Measurements from ENCODE around the gene PMS1. TPM values are rescaled to one million over a fixed set of nuclear protein-coding genes. Genes with fewer than 3 reads are reported as not detected.
A peak's percentile ranks its signal among the peaks of the same experiment; 100 is the strongest.

PMS1 gene
- total RNA-seq, 4 donors from 2014 or later = 13.6 to 47.0 (median 14.5) TPM

DNA sequence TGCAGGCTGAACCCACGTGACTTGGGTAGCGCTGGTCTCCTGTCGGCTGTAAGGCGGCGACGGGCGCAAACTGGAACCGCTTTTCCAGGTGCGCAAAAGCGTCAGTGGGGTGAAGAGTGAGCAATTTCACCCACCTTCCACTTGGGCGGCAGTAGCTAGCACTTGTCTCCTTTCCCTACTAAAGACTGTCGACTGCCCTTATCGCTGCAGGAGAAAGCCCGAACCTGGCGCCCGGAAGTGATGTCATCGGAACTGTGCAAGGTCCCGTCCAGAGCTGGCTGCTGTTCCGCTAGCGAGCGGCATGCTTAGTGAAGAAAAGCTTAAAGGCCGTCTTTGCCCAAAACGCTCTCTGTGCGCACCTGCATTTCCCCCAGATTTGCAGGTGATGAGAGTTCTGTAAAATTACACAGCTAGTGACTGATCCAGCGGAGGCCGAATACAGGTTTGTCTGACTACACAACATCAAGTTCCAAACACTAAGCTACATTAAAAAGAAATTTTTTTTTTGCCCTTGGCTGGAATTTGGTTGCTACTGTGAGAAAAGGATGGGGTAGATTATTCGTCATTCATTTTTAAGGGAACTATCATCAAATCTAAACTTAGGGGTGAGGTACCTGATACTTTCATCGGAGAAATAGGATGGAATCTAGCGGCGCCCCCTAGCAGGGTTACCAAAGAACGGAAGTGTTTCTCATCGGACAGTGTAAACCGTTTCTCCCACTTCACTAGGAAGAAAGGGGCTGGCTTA, 21.5 kb upstream of the PMS1 start, which contains the start of gene OSGEPL1:
OSGEPL1 (minus strand) TSS at position 242 of the 748 bp plus-strand sequence. CDS start 1,152 bp downstream, outside the sequence.
- Histone ChIP-seq H3K27me3 (no peaks in the 10 kb centered on the region), H3K9me3 (no peaks in the 10 kb centered on the region), H3K4me3 (peak within 1 kb of the TSS; percentile 49 to 75 (median 60)), H3K27ac (peak within 1 kb of the TSS; percentile 80 to 92 (median 88)), H3K4me1 (peaks cover 0 to 8% (median 2%) of the 10 kb centered on the region in 4 donors), H3K36me3 (no peaks in the 10 kb centered on the region)
- peak; percentile 94 to 98 (median 96) for DNase-seq
- TF ChIP-seq POLR2A (IDR thresholded peaks at IDR 0.05) (peak in 1 of 2 donors; percentile 24), CTCF (IDR thresholded peaks at IDR 0.05) (peak; percentile 14 to 55 (median 46))

- no peak overlapping the region for H3K4me3 ChIP-seq
- no peaks in the 10 kb centered on the region for H3K9me3 ChIP-seq
- no peak for DNase-seq
- no peak overlapping the region for H3K27ac ChIP-seq
- TF ChIP-seq CTCF (IDR thresholded peaks at IDR 0.05) (no peak), POLR2A (IDR thresholded peaks at IDR 0.05) (no peak)
- H3K27me3 ChIP-seq = no peaks in the 10 kb centered on the region
- H3K4me1 ChIP-seq = peaks cover 0 to 8% (median 2%) of the 10 kb centered on the region in 4 donors
- H3K36me3 ChIP-seq = peaks cover 0 to 11% (median 0%) of the 10 kb centered on the region in 3 donors
Observed at GRCh38 chr2:189763908-189764661, 20.2 kb upstream of the PMS1 start.

DNA sequence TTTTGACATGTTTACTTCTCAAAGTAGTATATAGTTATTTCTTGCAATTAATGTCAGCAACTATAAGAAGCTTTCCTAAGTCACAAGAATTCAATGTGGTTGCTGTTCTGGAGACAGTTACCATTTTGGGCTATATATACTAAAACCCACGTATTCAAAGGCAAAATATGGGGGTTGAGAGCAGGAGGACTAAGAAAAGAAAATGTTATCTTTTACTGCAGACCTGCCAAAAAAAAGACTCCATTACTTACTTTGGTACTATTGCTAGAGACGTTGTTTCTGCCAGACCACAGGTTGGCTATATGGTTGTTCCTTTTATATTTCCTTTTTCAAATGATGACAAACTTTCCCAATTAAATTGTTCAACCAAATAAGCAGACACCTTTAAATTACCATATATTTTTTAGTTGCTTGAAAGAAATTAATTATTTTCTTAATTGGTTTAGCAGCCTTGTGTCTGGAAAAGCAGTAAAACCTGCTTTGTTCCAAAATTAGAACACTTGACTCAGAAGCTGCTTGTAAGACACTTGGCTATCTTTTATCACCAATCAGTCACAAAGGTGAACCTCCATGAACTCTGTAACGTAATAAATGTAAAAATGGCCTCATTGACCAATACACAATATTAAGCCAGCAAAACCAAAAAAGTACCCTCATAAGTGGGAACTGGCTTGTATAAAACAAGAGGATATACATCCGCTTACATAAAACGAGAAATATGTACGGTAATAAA, 13.5 kb upstream of the PMS1 start:
- no peak overlapping the region for H3K4me3 ChIP-seq

GRCh38 chr2:189772212-189772611, 12.0 kb upstream of the PMS1 start:
- DNase-seq = no peak
- Histone ChIP-seq H3K4me1 (no peaks in the 10 kb centered on the region), H3K36me3 (peaks cover 0 to 81% (median 0%) of the 10 kb centered on the region in 3 donors), H3K27ac (no peak overlapping the region), H3K4me3 (no peak overlapping the region), H3K9me3 (no peaks in the 10 kb centered on the region), H3K27me3 (no peaks in the 10 kb centered on the region)
- TF ChIP-seq POLR2A (IDR thresholded peaks at IDR 0.05) (no peak), CTCF (IDR thresholded peaks at IDR 0.05) (no peak)

More for the DNA sequence above, 13.5 kb upstream of the PMS1 start:
- Histone ChIP-seq H3K9me3 (no peaks in the 10 kb centered on the region), H3K36me3 (peaks cover 0 to 72% (median 0%) of the 10 kb centered on the region in 3 donors), H3K4me1 (no peaks in the 10 kb centered on the region), H3K27me3 (no peaks in the 10 kb centered on the region), H3K27ac (no peak overlapping the region)
- no peak for DNase-seq
- TF ChIP-seq POLR2A (IDR thresholded peaks at IDR 0.05) = no peak
- no peak for TF ChIP-seq CTCF (IDR thresholded peaks at IDR 0.05)

GRCh38 chr2:189782221-189782671, 2.0 kb upstream of the PMS1 start:
- Histone ChIP-seq H3K27ac (no peak overlapping the region), H3K4me3 (peak overlapping the region in 1 of 4 donors; percentile 64), H3K9me3 (no peaks in the 10 kb centered on the region), H3K36me3 (peaks cover 0 to 39% (median 0%) of the 10 kb centered on the region in 3 donors), H3K4me1 (peaks cover 0 to 15% (median 2%) of the 10 kb centered on the region in 4 donors), H3K27me3 (no peaks in the 10 kb centered on the region)
- no peak for DNase-seq
- TF ChIP-seq CTCF (IDR thresholded peaks at IDR 0.05) (no peak), POLR2A (IDR thresholded peaks at IDR 0.05) (no peak)
